Upper lobe of left lung (tissue), 6 donors: ENCODE measurements around the gene AP2A2. TPM values are rescaled to one million over a fixed set of nuclear protein-coding genes. Genes with fewer than 3 reads are reported as not detected.
"Not testable (repeated sequence)": the region's sequence is repeated elsewhere in the genome, so short reads cannot be mapped to it uniquely, and the experiment has no call there.

Source experiments
- ATAC-seq, 2 donors: fragments of 200-7000 bp; cut with Tn5 transposase; one replicate each; pipeline ENCODE4 v1.9.1; 2022; ENCODE audit warnings: mild to moderate bottlenecking in 2 of 2, moderate library complexity in 2 of 2; ENCODE audit not compliant: low FRiP score in 2 of 2
- DNase-seq, 2 donors: peaks; one replicate each; pipeline ENCODE4 v3.0.0-alpha.2; 2019 to 2020
- H3K27ac ChIP-seq, 4 donors: fragments of 200-600 bp; sonication (generic); one replicate each; pipeline ENCODE4 v1.5.1; 2016 to 2019
- H3K27me3 ChIP-seq, 4 donors: fragments of 200-600 bp; sonication (generic); one replicate each; pipeline ENCODE4 v1.5.1; 2017 to 2019
- H3K36me3 ChIP-seq, 4 donors: fragments of 200-600 bp; sonication (generic); one replicate each; pipeline ENCODE4 v1.5.1; 2016 to 2019
- H3K4me1 ChIP-seq, 4 donors: fragments of 200-600 bp; sonication (generic); one replicate each; pipeline ENCODE4 v1.5.1; 2018 to 2019
- H3K4me3 ChIP-seq, 4 donors: fragments of 200-600 bp; sonication (generic); one replicate each; pipeline ENCODE4 v1.5.1; 2017 to 2019; ENCODE audit warnings: mild to moderate bottlenecking in 2 of 4, moderate library complexity in 1 of 4
- H3K9me3 ChIP-seq, 4 donors: fragments of 200-600 bp; sonication (generic); one replicate each; pipeline ENCODE4 v1.5.1; 2018 to 2019
- CTCF ChIP-seq, 6 experiments: fragments of 450-650 bp in 4 of 6; fragments of 200-600 bp in 2 of 6; sonication (generic) in 2 of 6; IDR thresholded peaks; one replicate each; pipeline ENCODE4 v1.5.1; 2016 to 2019; ENCODE audit warnings: antibody characterized with exemption in 6 of 6
- EP300 ChIP-seq, 4 donors: sonication (generic); formaldehyde crosslinking; IDR thresholded peaks; one replicate each; pipeline ENCODE4 v1.5.1; 2017; ENCODE audit warnings: antibody characterized with exemption in 4 of 4, control low read depth in 2 of 4
- POLR2A ChIP-seq, 4 donors: fragments of 450-650 bp; IDR thresholded peaks; one replicate each; pipeline ENCODE4 v1.5.1; 2016 to 2017; ENCODE audit warnings: antibody characterized with exemption in 4 of 4, mild to moderate bottlenecking in 2 of 4
- POLR2AphosphoS5 ChIP-seq, 2 donors: sonication (generic); formaldehyde crosslinking; IDR thresholded peaks; one replicate each; pipeline ENCODE4 v1.5.1; 2017; ENCODE audit warnings: antibody characterized with exemption in 2 of 2
- WGBS, 2 donors: methylation state at CpG; one replicate each; pipeline ENCODE4 v1.1.5; 2017 to 2018; 5-methylcytosine and 5-hydroxymethylcytosine counted together
- total RNA-seq, 6 donors: library from RNA; depleted of rRNA in 4 of 6; stranded (reverse); fragments of >200 nt in 4 of 6; gene quantifications; one replicate each; pipeline versions ENCODE4 v1.1.0 to v1.2.1, GENCODE V29; 2016 to 2021
- donor health status: DM: no; HTN: no; CAD: no; lungs with moderate emphysema.
- donor health status: DM: no; HTN: yes; CAD: no; lungs with severe emphysema.

Gene AP2A2
- total RNA-seq, 6 donors from 2014 or later = 55.7 to 273 (median 103) TPM

GRCh38 chr11:959608-960007 lies 33.9 kb downstream of the AP2A2 start:
- Histone ChIP-seq H3K4me1 (peaks cover under 1 to 14% (median 11%) of the 10 kb centered on the region in 4 donors), H3K27me3 (no peaks in the 10 kb centered on the region), H3K9me3 (no peaks in the 10 kb centered on the region), H3K27ac (no peak overlapping the region), H3K36me3 (peaks cover 0 to 60% (median 49%) of the 10 kb centered on the region in 4 donors), H3K4me3 (no peak overlapping the region)
- DNase-seq (no peak), ATAC-seq (no peak)
- TF ChIP-seq POLR2A (IDR thresholded peaks at IDR 0.05) = no peak
- 91 to 97% methylated on average over 7 to 10 of the region's 10 CpGs for WGBS, 2 donors

- peaks cover 0 to 65% (median 49%) of the 10 kb centered on the region in 4 donors for H3K36me3 ChIP-seq
- 87 to 92% methylated on average over 18 of the region's 18 CpGs for WGBS, 2 donors
- not testable (repeated sequence) for H3K27ac ChIP-seq, H3K4me1 ChIP-seq, H3K9me3 ChIP-seq, DNase-seq, ATAC-seq, H3K27me3 ChIP-seq, H3K4me3 ChIP-seq
Observed at GRCh38 chr11:961310-961920, 35.7 kb downstream of the AP2A2 start.

- Histone ChIP-seq H3K4me1 (peaks cover 0 to 9% (median 8%) of the 10 kb centered on the region in 4 donors), H3K4me3 (no peak overlapping the region), H3K27me3 (no peaks in the 10 kb centered on the region), H3K9me3 (no peaks in the 10 kb centered on the region), H3K36me3 (peaks cover 0 to 61% (median 48%) of the 10 kb centered on the region in 4 donors), H3K27ac (no peak overlapping the region)
- 87 to 96% methylated on average over 11 to 12 of the region's 12 CpGs for WGBS, 2 donors
- TF ChIP-seq EP300 (IDR thresholded peaks at IDR 0.05) (no peak), CTCF (IDR thresholded peaks at IDR 0.05) (no peak), POLR2A (IDR thresholded peaks at IDR 0.05) (no peak)
- ATAC-seq (no peak), DNase-seq (no peak)
Observed at GRCh38 chr11:961921-962320, 36.3 kb downstream of the AP2A2 start.

GRCh38 chr11:962688-963087 lies 37.0 kb downstream of the AP2A2 start:
- no peaks in the 10 kb centered on the region for H3K27me3 ChIP-seq
- TF ChIP-seq EP300 (IDR thresholded peaks at IDR 0.05) (no peak), POLR2AphosphoS5 (IDR thresholded peaks at IDR 0.05) (no peak), CTCF (IDR thresholded peaks at IDR 0.05) (no peak), POLR2A (IDR thresholded peaks at IDR 0.05) (no peak)
- ATAC-seq (no peak), DNase-seq (no peak)
- H3K9me3 ChIP-seq = no peaks in the 10 kb centered on the region
- 94 to 96% methylated on average over 5 of the region's 5 CpGs for WGBS, 2 donors
- H3K4me1 ChIP-seq = peaks cover 0 to 11% (median 9%) of the 10 kb centered on the region in 4 donors
- H3K27ac ChIP-seq = no peak overlapping the region
- peaks cover 0 to 59% (median 46%) of the 10 kb centered on the region in 4 donors for H3K36me3 ChIP-seq
- H3K4me3 ChIP-seq = no peak overlapping the region

GRCh38 chr11:963852-964251 lies 38.2 kb downstream of the AP2A2 start:
- Histone ChIP-seq H3K4me1 (peaks cover 0 to 20% (median 9%) of the 10 kb centered on the region in 4 donors), H3K4me3 (no peak overlapping the region), H3K9me3 (no peaks in the 10 kb centered on the region), H3K36me3 (peaks cover 0 to 59% (median 44%) of the 10 kb centered on the region in 4 donors), H3K27me3 (no peaks in the 10 kb centered on the region), H3K27ac (no peak overlapping the region)
- TF ChIP-seq POLR2AphosphoS5 (IDR thresholded peaks at IDR 0.05) = no peak
- TF ChIP-seq POLR2A (IDR thresholded peaks at IDR 0.05) = no peak
- TF ChIP-seq EP300 (IDR thresholded peaks at IDR 0.05) = no peak
- no peak for TF ChIP-seq CTCF (IDR thresholded peaks at IDR 0.05)
- DNase-seq = no peak
- WGBS, 2 donors = 88 to 94% methylated on average over 7 of the region's 7 CpGs
- no peak for ATAC-seq

GRCh38 chr11:965206-965775 lies 39.6 kb downstream of the AP2A2 start:
- Histone ChIP-seq H3K27ac (no peak overlapping the region), H3K9me3 (no peaks in the 10 kb centered on the region), H3K4me1 (peaks cover 0 to 20% (median 9%) of the 10 kb centered on the region in 4 donors), H3K4me3 (no peak overlapping the region), H3K27me3 (no peaks in the 10 kb centered on the region), H3K36me3 (peaks cover 1 to 51% (median 39%) of the 10 kb centered on the region in 4 donors)
- DNase-seq (peak in 1 of 2 donors; percentile 41), ATAC-seq (no peak)
- 96% methylated on average over 8 to 13 of the region's 13 CpGs for WGBS, 2 donors
- TF ChIP-seq EP300 (IDR thresholded peaks at IDR 0.05) = no peak
- TF ChIP-seq CTCF (IDR thresholded peaks at IDR 0.05) = no peak
- no peak for TF ChIP-seq POLR2A (IDR thresholded peaks at IDR 0.05)
- no peak for TF ChIP-seq POLR2AphosphoS5 (IDR thresholded peaks at IDR 0.05)
